SK-N-SH (cell line): ENCODE measurements around the gene BDKRB1. TPM values are rescaled to one million over a fixed set of nuclear protein-coding genes. Genes with fewer than 3 reads are reported as not detected.

Experiments used
- CTCF ChIA-PET: fragments of 300-600, 350-600 bp; formaldehyde crosslinking; extraction: SDS; loops from one replicate; lab custom pipeline; 2021; lab: Yijun Ruan, JAX
- POLR2A ChIA-PET: fragments of 350-600 bp; sonication (Branson Sonifier 250); formaldehyde crosslinking; extraction: SDS; loops from one replicate; lab custom pipeline; 2020; ENCODE audit warnings: antibody characterized with exemption, inconsistent platforms; lab: Yijun Ruan, JAX
- DNase-seq: peaks from one replicate; pipeline ENCODE4 v3.0.0; 2012
- H2AFZ ChIP-seq: fragments of 200-600 bp; sonication (generic); 2 replicates; pipeline ENCODE4 v1.8.1; 2016; ENCODE audit warnings: antibody characterized with exemption, mild to moderate bottlenecking, low read depth
- H3F3A ChIP-seq: fragments of 200-600 bp; sonication (generic); replicated peaks from 2 replicates; pipeline ENCODE3; 2016; ENCODE audit warnings: antibody characterized with exemption, mild to moderate bottlenecking; ENCODE audit not compliant: insufficient read depth
- H3K27ac ChIP-seq, 2 experiments: fragments of 200-500 bp in 1 of 2; fragments of 200-600 bp in 1 of 2; sonication (Bioruptor generic) in 1 of 2; sonication (generic), shearing (Covaris generic) in 1 of 2; 2 replicates each; pipeline versions ENCODE4 v1.5.1 to v1.6.1; 2014 to 2016; ENCODE audit warnings: low read depth in 2 of 2, inconsistent platforms in 1 of 2, low read length in 1 of 2, mild to moderate bottlenecking in 1 of 2, mixed read lengths in 1 of 2
- H3K27me3 ChIP-seq: fragments of 200-600 bp; sonication (generic), shearing (Covaris generic); 2 replicates; pipeline ENCODE4 v1.6.1; 2016; ENCODE audit warnings: mixed run types; ENCODE audit not compliant: insufficient read depth
- H3K36me3 ChIP-seq, 2 experiments: fragments of 200-500 bp in 1 of 2; fragments of 200-600 bp in 1 of 2; sonication (Bioruptor generic) in 1 of 2; sonication (generic) in 1 of 2; replicated peaks in 1 of 2; 2 replicates each; pipeline versions ENCODE3 to v1.5.1; 2014 to 2016; ENCODE audit warnings: low read length in 1 of 2, mild to moderate bottlenecking in 1 of 2; ENCODE audit not compliant: insufficient read depth in 2 of 2, control insufficient read depth in 1 of 2
- H3K4me1 ChIP-seq, 2 experiments: fragments of 200-500 bp in 1 of 2; fragments of 200-600 bp in 1 of 2; sonication (Bioruptor generic) in 1 of 2; sonication (generic), shearing (Covaris generic) in 1 of 2; 2 replicates each; pipeline versions ENCODE4 v1.5.1 to v1.6.1; 2014 to 2016; ENCODE audit warnings: low read depth in 1 of 2, low read length in 1 of 2, mixed run types in 1 of 2; ENCODE audit not compliant: insufficient read depth in 2 of 2, control insufficient read depth in 1 of 2
- H3K4me2 ChIP-seq: fragments of 200-600 bp; sonication (generic), shearing (Covaris generic); 2 replicates; pipeline ENCODE4 v1.6.1; 2017; ENCODE audit warnings: mixed run types
- H3K4me3 ChIP-seq, 2 experiments: fragments of 200-500 bp in 1 of 2; fragments of 200-600 bp in 1 of 2; sonication (Bioruptor generic) in 1 of 2; sonication (generic), shearing (Covaris generic) in 1 of 2; 2 replicates each; pipeline versions ENCODE4 v1.5.1 to v1.8.1; 2014 to 2016; ENCODE audit warnings: low read depth in 2 of 2, inconsistent platforms in 1 of 2, low read length in 1 of 2, mild to moderate bottlenecking in 1 of 2, mixed read lengths in 1 of 2, moderate library complexity in 1 of 2
- H3K79me2 ChIP-seq: fragments of 200-600 bp; sonication (generic); 2 replicates; pipeline ENCODE4 v1.8.1; 2017; ENCODE audit warnings: mild to moderate bottlenecking; ENCODE audit not compliant: insufficient read depth
- H3K9ac ChIP-seq: fragments of 200-600 bp; sonication (generic); 2 replicates; pipeline ENCODE4 v1.6.1; 2017; ENCODE audit warnings: mixed run types
- H3K9me2 ChIP-seq: fragments of 200-600 bp; sonication (generic); 2 replicates; pipeline ENCODE4 v1.6.1; 2017; ENCODE audit warnings: mixed run types
- H3K9me3 ChIP-seq: fragments of 200-600 bp; sonication (generic); 2 replicates; pipeline ENCODE4 v1.6.1; 2017; ENCODE audit warnings: mixed run types, mild to moderate bottlenecking, moderate library complexity
- H4K20me1 ChIP-seq: fragments of 200-600 bp; sonication (generic); 2 replicates; pipeline ENCODE4 v1.6.1; 2017; ENCODE audit warnings: mild to moderate bottlenecking, mixed run types; ENCODE audit not compliant: insufficient read depth
- CHD2 ChIP-seq: fragments of 150-350 bp; IDR thresholded peaks from 2 replicates; pipeline ENCODE4 v1.6.1; 2018; ENCODE audit warnings: low read length; ENCODE audit not compliant: partially characterized antibody
- ELF1 ChIP-seq: IDR thresholded peaks from 2 replicates; pipeline ENCODE4 v1.4.0; 2012
- EP300 ChIP-seq, 2 experiments: IDR thresholded peaks; 2 replicates each; pipeline versions ENCODE4 v1.4.0 to v1.6.1; 2012; ENCODE audit warnings: borderline replicate concordance in 1 of 2, low read depth in 1 of 2, low read length in 1 of 2
- EZH2phosphoT487 ChIP-seq: fragments of 200-600 bp; sonication (generic); IDR thresholded peaks from 2 replicates; pipeline ENCODE4 v1.6.1; 2017; ENCODE audit warnings: low read depth, mixed run types, mild to moderate bottlenecking, antibody characterized with exemption, moderate library complexity, borderline replicate concordance
- FOSL2 ChIP-seq: IDR thresholded peaks from 2 replicates; pipeline ENCODE4 v1.4.0; 2012; ENCODE audit warnings: low read depth, mild to moderate bottlenecking, moderate library complexity, borderline replicate concordance
- FOXJ3 ChIP-seq: sonication (generic); formaldehyde crosslinking; IDR thresholded peaks from 2 replicates; pipeline ENCODE4 v1.5.1; 2020; ENCODE audit warnings: mild to moderate bottlenecking, missing genetic modification reagents
- FOXM1 ChIP-seq: IDR thresholded peaks from 2 replicates; pipeline ENCODE4 v1.4.0; 2012; ENCODE audit warnings: low read depth, mild to moderate bottlenecking
- GATA2 ChIP-seq: sonication (generic); formaldehyde crosslinking; IDR thresholded peaks from 2 replicates; pipeline ENCODE4 v1.5.0; 2020; ENCODE audit warnings: mild to moderate bottlenecking, missing genetic modification reagents
- IRF3 ChIP-seq: fragments of 150-350 bp; IDR thresholded peaks from 2 replicates; pipeline ENCODE4 v1.6.1; 2016; ENCODE audit warnings: mild to moderate bottlenecking, low read depth, low read length
- JUND ChIP-seq: IDR thresholded peaks from 2 replicates; pipeline ENCODE4 v1.4.0; 2012
- MXI1 ChIP-seq: IDR thresholded peaks from 2 replicates; pipeline ENCODE4 v1.6.1; 2012; ENCODE audit warnings: mild to moderate bottlenecking, low read depth, low read length, improper control_type of control experiment
- PBX3 ChIP-seq: IDR thresholded peaks from 2 replicates; pipeline ENCODE4; 2012
- POLR2AphosphoS5 ChIP-seq: IDR thresholded peaks from 2 replicates; pipeline ENCODE4 v1.6.1; 2012; ENCODE audit warnings: low read depth, low read length
- RAD21 ChIP-seq: IDR thresholded peaks from 2 replicates; pipeline ENCODE4 v1.6.1; 2012; ENCODE audit warnings: mild to moderate bottlenecking, low read length
- RCOR1 ChIP-seq: fragments of 150-350 bp; IDR thresholded peaks from 2 replicates; pipeline ENCODE4 v1.6.1; 2017; ENCODE audit warnings: antibody characterized with exemption, low read length
- RFX5 ChIP-seq: IDR thresholded peaks from 2 replicates; pipeline ENCODE4 v1.6.1; 2012; ENCODE audit warnings: mild to moderate bottlenecking, improper control_type of control experiment, low read length
- RXRA ChIP-seq: IDR thresholded peaks from 2 replicates; pipeline ENCODE4 v1.4.0; 2012; ENCODE audit warnings: low read depth, mild to moderate bottlenecking, borderline replicate concordance
- SIN3A ChIP-seq: IDR thresholded peaks from 2 replicates; pipeline ENCODE4 v1.6.1; 2012; ENCODE audit warnings: low read depth, mild to moderate bottlenecking, low read length, moderate library complexity, borderline replicate concordance
- SMC3 ChIP-seq: IDR thresholded peaks from 2 replicates; pipeline ENCODE4 v1.6.1; 2012; ENCODE audit warnings: low read depth, low read length, improper control_type of control experiment
- TCF12 ChIP-seq: IDR thresholded peaks from 2 replicates; pipeline ENCODE4 v1.4.0; 2012
- TEAD4 ChIP-seq: IDR thresholded peaks from 2 replicates; pipeline ENCODE4 v1.4.0; 2012; ENCODE audit warnings: mild to moderate bottlenecking, borderline replicate concordance; ENCODE audit not compliant: insufficient read depth
- YY1 ChIP-seq: IDR thresholded peaks from 2 replicates; pipeline ENCODE4 v1.4.0; 2012; ENCODE audit warnings: low read depth, mild to moderate bottlenecking
- WGBS: methylation state at CpG from one replicate; pipeline ENCODE4 v1.1.6; 2017; ENCODE audit warnings: low lambda C conversion rate; 5-methylcytosine and 5-hydroxymethylcytosine counted together
- polyA plus RNA-seq, 3 experiments: library from polyadenylated mRNA; depleted of rRNA; stranded (reverse); fragments of >200 nt; gene quantifications; 2 replicates each; pipeline ENCODE4 v1.2.3, GENCODE V29; 2012
- TF ChIP-seq, protein P1 (sequence below): IDR thresholded peaks from 2 replicates; pipeline ENCODE4 v1.6.1; 2012; ENCODE audit warnings: mild to moderate bottlenecking, low read depth, low read length, moderate library complexity
- TF ChIP-seq, protein P2 (sequence below): IDR thresholded peaks from 2 replicates; pipeline ENCODE4 v1.4.0; 2012; ENCODE audit warnings: low read depth
- TF ChIP-seq, protein P3 (sequence below): fragments of 200-600 bp; sonication (generic); IDR thresholded peaks from 2 replicates; pipeline ENCODE4 v1.6.1; 2017; ENCODE audit warnings: antibody characterized with exemption, mild to moderate bottlenecking, moderate library complexity
- TF ChIP-seq, protein P4 (sequence below): IDR thresholded peaks from 2 replicates; pipeline ENCODE4 v1.4.0; 2012; ENCODE audit warnings: low read depth, borderline replicate concordance

BDKRB1 gene
- polyA plus RNA-seq, 1 of the 3 experiments (the other 2 are of a cell fraction), result 14.4 TPM

DNA sequence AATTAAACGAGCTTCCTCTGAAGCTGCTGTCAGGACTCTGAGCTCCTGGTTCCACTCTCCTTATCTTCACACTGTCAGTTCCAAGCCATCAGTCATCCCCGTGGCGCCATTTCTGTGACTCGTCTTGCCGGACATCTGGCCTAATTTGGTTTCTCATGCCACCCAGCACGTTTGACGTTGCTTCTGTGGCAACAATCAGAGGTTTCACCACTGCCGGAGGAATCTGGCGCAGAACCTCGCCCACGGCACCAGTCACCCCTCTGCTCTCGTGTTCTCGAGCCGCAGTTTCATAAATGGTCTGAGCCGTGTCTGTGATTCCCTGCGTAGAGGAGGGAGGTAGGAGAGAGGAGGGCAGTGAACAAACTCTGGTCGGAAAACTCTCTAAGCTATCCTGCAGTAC lies 29.7 kb downstream of the BDKRB1 start:
- Histone ChIP-seq H3K9me3 (no peaks in the 10 kb centered on the region), H3K27ac (peak overlapping the region; percentile 64 to 98), H3F3A (peaks cover 5% of the 10 kb centered on the region), H3K79me2 (no peaks in the 10 kb centered on the region), H3K9me2 (no peaks in the 10 kb centered on the region), H3K4me2 (peak overlapping the region; percentile 69), H4K20me1 (no peaks in the 10 kb centered on the region), H3K9ac (peak overlapping the region; percentile 32; the same call in 1 of the 2 replicates), H3K36me3 (peaks cover 15 to 42% of the 10 kb centered on the region in 2 experiments), H3K4me1 (peaks cover 0 to 37% of the 10 kb centered on the region in 2 experiments; a peak in 2 of 4 replicates), H3K27me3 (no peaks in the 10 kb centered on the region), H2AFZ (peak overlapping the region; percentile 33; the same call in 1 of the 2 replicates), H3K4me3 (peak overlapping the region in 1 of 2 experiments; percentile 33; a peak in 2 of 4 replicates)
- DNase-seq, result peak; percentile 77
- CTCF ChIA-PET, result interaction anchor here (0.9 to 18.9 kb wide), 14 partner anchors 10 to 292 kb away, joined by 3 to 920 read pairs (median 4); no protein-coding TSS in a partner anchor
- POLR2A ChIA-PET, result interaction anchor here (1.4 kb wide), 1 partner anchor 12 kb away, joined by 6 read pairs; no protein-coding TSS in a partner anchor
- WGBS, result 16% methylated on average over 17 of the region's 17 CpGs
- TF ChIP-seq RXRA, result no peak
- TF ChIP-seq PBX3, result peak; percentile 87
- peak; percentile 89 for TF ChIP-seq FOXJ3 (CRISPR knock-in tag)
- TF ChIP-seq EZH2phosphoT487, result no peak
- TF ChIP-seq, protein P1, sequence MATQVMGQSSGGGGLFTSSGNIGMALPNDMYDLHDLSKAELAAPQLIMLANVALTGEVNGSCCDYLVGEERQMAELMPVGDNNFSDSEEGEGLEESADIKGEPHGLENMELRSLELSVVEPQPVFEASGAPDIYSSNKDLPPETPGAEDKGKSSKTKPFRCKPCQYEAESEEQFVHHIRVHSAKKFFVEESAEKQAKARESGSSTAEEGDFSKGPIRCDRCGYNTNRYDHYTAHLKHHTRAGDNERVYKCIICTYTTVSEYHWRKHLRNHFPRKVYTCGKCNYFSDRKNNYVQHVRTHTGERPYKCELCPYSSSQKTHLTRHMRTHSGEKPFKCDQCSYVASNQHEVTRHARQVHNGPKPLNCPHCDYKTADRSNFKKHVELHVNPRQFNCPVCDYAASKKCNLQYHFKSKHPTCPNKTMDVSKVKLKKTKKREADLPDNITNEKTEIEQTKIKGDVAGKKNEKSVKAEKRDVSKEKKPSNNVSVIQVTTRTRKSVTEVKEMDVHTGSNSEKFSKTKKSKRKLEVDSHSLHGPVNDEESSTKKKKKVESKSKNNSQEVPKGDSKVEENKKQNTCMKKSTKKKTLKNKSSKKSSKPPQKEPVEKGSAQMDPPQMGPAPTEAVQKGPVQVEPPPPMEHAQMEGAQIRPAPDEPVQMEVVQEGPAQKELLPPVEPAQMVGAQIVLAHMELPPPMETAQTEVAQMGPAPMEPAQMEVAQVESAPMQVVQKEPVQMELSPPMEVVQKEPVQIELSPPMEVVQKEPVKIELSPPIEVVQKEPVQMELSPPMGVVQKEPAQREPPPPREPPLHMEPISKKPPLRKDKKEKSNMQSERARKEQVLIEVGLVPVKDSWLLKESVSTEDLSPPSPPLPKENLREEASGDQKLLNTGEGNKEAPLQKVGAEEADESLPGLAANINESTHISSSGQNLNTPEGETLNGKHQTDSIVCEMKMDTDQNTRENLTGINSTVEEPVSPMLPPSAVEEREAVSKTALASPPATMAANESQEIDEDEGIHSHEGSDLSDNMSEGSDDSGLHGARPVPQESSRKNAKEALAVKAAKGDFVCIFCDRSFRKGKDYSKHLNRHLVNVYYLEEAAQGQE, result no peak
- peak; percentile 95 for TF ChIP-seq GATA2 (CRISPR knock-in tag)
- TF ChIP-seq YY1, result no peak
- peak; percentile 27; the same call in 1 of the 2 replicates for TF ChIP-seq JUND
- peak; percentile 43; the same call in 1 of the 2 replicates for TF ChIP-seq TEAD4
- TF ChIP-seq ELF1, result no peak
- peak; percentile 87 for TF ChIP-seq MXI1
- TF ChIP-seq POLR2AphosphoS5, result peak; percentile 46; the same call in 1 of the 2 replicates
- no peak for TF ChIP-seq FOSL2
- TF ChIP-seq RCOR1, result peak; percentile 92
- TF ChIP-seq, protein P2, sequence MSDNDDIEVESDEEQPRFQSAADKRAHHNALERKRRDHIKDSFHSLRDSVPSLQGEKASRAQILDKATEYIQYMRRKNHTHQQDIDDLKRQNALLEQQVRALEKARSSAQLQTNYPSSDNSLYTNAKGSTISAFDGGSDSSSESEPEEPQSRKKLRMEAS, result 0 out of 2 replicates have a peak, but pooled peaks have one; percentile 41
- peak; percentile 45 to 97; a peak in 3 of 4 replicates for TF ChIP-seq EP300 (IDR thresholded peaks at IDR 0.05; ENCODE audit: borderline replicate concordance in 1 of 2, low read depth in 1 of 2, low read length in 1 of 2)
- TF ChIP-seq CHD2, result peak; percentile 85
- no peak for TF ChIP-seq RFX5
- TF ChIP-seq, protein P3, sequence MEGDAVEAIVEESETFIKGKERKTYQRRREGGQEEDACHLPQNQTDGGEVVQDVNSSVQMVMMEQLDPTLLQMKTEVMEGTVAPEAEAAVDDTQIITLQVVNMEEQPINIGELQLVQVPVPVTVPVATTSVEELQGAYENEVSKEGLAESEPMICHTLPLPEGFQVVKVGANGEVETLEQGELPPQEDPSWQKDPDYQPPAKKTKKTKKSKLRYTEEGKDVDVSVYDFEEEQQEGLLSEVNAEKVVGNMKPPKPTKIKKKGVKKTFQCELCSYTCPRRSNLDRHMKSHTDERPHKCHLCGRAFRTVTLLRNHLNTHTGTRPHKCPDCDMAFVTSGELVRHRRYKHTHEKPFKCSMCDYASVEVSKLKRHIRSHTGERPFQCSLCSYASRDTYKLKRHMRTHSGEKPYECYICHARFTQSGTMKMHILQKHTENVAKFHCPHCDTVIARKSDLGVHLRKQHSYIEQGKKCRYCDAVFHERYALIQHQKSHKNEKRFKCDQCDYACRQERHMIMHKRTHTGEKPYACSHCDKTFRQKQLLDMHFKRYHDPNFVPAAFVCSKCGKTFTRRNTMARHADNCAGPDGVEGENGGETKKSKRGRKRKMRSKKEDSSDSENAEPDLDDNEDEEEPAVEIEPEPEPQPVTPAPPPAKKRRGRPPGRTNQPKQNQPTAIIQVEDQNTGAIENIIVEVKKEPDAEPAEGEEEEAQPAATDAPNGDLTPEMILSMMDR, result no peak
- no peak for TF ChIP-seq SMC3
- no peak for TF ChIP-seq FOXM1
- TF ChIP-seq TCF12, result peak; percentile 75
- peak; percentile 18; the same call in 1 of the 2 replicates for TF ChIP-seq RAD21
- TF ChIP-seq, protein P4, sequence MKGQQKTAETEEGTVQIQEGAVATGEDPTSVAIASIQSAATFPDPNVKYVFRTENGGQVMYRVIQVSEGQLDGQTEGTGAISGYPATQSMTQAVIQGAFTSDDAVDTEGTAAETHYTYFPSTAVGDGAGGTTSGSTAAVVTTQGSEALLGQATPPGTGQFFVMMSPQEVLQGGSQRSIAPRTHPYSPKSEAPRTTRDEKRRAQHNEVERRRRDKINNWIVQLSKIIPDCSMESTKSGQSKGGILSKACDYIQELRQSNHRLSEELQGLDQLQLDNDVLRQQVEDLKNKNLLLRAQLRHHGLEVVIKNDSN, result no peak
- TF ChIP-seq IRF3, result no peak
- peak; percentile 56; the same call in 1 of the 2 replicates for TF ChIP-seq SIN3A
